Epithelial cell of esophagus (primary cell): ENCODE results near the gene ETV6.

Source experiments
- DNase-seq: peaks from one replicate; pipeline ENCODE4 v3.0.0; 2010; ENCODE audit warnings: low read depth
- H3K4me3 ChIP-seq: 2 replicates; pipeline ENCODE4 v1.5.1; 2011; ENCODE audit warnings: mild to moderate bottlenecking, low read length, control low read depth
- TF ChIP-seq, protein P1 (sequence below): IDR thresholded peaks from 2 replicates; pipeline ENCODE4 v1.5.1; 2011; ENCODE audit warnings: low read depth, mild to moderate bottlenecking, low read length, control low read depth, inconsistent platforms; ENCODE audit not compliant: insufficient read depth; ENCODE audit errors: missing control alignments

The ETV6 gene

GRCh38 chr12:11880381-11880780, 230.9 kb downstream of the ETV6 start:
- no peak overlapping the region for H3K4me3 ChIP-seq
- TF ChIP-seq, protein P1, sequence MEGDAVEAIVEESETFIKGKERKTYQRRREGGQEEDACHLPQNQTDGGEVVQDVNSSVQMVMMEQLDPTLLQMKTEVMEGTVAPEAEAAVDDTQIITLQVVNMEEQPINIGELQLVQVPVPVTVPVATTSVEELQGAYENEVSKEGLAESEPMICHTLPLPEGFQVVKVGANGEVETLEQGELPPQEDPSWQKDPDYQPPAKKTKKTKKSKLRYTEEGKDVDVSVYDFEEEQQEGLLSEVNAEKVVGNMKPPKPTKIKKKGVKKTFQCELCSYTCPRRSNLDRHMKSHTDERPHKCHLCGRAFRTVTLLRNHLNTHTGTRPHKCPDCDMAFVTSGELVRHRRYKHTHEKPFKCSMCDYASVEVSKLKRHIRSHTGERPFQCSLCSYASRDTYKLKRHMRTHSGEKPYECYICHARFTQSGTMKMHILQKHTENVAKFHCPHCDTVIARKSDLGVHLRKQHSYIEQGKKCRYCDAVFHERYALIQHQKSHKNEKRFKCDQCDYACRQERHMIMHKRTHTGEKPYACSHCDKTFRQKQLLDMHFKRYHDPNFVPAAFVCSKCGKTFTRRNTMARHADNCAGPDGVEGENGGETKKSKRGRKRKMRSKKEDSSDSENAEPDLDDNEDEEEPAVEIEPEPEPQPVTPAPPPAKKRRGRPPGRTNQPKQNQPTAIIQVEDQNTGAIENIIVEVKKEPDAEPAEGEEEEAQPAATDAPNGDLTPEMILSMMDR = no peak
- DNase-seq = no peak

GRCh38 chr12:11881835-11882234, 232.4 kb downstream of the ETV6 start:
- DNase-seq = no peak
- TF ChIP-seq, protein P1 = no peak
- H3K4me3 ChIP-seq = no peak overlapping the region

DNA sequence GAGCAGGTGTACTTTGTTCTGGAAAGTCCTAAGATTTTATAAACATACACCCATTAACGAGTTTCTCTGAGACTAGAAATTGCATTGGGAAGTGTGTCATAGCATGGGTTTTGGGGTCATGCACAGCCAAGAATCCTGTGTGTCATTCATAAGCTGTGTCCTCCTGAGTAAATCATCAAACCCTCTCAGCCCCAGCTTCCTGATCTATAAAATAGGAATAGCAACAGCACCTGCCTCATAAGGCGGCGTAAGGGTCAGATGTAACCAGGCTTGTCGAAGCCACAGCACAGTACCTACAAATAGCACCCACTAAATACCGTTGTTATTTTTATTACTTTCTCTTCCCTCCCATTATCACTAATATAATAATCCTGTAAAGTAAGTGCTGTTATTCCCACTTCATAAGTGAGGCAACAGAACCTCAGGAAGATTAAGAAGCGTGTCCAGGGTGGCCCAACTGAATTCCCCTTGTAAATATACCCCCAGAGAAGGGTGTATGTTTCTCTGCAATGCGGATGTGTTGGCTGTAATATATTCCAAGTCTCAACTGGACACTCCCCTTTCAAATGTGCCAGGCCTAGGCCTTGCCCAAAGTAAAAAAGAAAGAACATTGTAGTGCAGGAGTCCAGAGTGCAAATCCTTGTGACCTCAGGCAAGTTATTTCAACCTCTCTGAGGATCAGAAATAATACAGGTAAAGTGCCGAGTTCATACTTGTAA, 233.0 kb downstream of the ETV6 start:
- no peak for DNase-seq

GRCh38 chr12:11884116-11884515, 234.6 kb downstream of the ETV6 start:
- H3K4me3 ChIP-seq = no peak overlapping the region
- DNase-seq = no peak
- TF ChIP-seq, protein P1 = no peak

More for the DNA sequence above, 233.0 kb downstream of the ETV6 start:
- H3K4me3 ChIP-seq = no peak overlapping the region
- TF ChIP-seq, protein P1 = no peak

DNA sequence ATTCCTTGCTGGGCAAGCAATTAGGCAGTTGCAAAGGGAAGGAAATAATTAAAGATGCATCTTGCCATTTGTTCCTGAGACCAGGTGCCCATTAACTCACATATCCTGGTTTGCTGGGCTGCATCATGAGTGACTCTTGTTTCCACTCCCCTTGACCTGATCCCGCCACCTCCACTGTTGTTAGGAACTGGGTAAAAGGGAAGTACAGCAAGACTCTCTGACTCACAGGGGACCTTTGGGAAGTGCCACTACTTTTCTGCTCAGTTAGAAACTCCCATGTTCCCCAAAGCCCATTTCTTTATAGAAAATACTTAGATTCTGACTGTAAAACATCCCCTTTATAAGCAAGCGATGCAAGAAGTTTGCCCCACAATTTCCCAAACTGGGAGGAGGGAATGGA, 235.2 kb downstream of the ETV6 start:
- TF ChIP-seq, protein P1 = no peak
- H3K4me3 ChIP-seq = no peak overlapping the region
- DNase-seq = peak; percentile 57

DNA sequence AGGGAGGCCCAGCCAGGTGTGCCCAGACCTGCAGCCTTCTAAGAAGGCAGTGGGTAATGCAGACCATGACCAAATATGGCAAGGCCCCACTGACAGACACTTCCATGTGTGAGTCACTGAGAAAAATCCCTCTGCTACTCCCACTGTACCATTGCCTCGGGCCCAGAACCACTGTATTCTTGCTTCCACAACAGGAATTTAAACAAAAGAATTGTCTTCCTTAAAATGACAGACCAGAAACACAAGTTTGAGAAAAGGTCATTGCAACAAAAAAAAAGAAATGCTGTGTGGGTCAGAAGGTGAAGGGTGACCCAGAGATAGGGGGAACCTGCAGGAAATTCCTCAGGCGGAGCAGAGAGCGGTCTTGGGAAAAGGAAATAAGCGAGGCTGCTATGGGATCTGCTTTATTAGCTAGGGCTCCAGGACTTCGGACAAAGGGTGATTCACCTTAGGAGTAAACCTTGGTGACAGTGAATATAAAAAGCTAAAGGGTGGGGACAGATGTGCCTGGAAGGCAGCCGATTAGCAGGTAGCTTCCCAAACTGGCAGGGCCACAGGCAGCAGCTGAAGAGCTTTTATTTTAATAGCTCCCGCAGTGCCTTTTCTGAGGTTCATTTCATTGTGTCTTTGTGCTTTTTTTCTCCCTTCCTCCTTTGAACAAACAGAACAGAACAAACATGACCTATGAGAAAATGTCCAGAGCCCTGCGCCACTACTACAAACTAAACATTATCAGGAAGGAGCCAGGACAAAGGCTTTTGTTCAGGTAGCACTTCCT, 236.0 kb downstream of the ETV6 start:
- H3K4me3 ChIP-seq = no peak overlapping the region
- TF ChIP-seq, protein P1 = no peak
- peak; percentile 96 for DNase-seq

DNA sequence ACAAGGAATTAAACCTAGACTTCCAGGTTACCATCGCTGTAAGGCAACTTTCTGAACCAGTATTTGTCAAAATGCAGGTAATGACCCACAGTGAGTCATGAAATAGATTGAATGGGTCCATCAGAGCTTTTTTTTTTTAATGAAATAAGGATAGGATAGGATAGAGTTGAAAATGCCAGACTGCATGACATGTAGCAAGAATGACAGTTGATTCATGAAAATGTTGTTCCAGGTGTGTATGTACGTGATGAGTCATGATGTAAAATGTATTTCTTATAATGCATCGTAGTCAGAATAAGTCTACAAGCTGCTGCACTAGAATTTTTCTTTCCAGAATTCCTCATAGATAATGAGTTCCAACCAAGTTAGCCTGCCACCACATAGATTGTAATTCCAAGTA, 236.9 kb downstream of the ETV6 start:
- no peak overlapping the region for H3K4me3 ChIP-seq
- TF ChIP-seq, protein P1 = no peak
- peak; percentile 93 for DNase-seq
